CD8-positive, alpha-beta memory T cell (primary cell): ENCODE data around the gene RASIP1. TPM values are rescaled to one million over a fixed set of nuclear protein-coding genes. Genes with fewer than 3 reads are reported as not detected.
A peak's percentile ranks its signal among the peaks of the same experiment; 100 is the strongest.

Source experiments
- CTCF ChIA-PET: fragments of 350-600 bp; sonication (Branson Sonifier 250); formaldehyde crosslinking; loops from one replicate; lab custom pipeline; 2021; ENCODE audit warnings: antibody characterized with exemption; lab: Charles Lee
- POLR2A ChIA-PET: fragments of 350-600 bp; sonication (Branson Sonifier 250); formaldehyde crosslinking; loops from one replicate; lab custom pipeline; 2021; ENCODE audit warnings: antibody characterized with exemption; lab: Charles Lee
- DNase-seq, 5 donors: peaks; one replicate each; pipeline versions ENCODE4 v3.0.0 to v3.0.0-alpha.2; 2020 to 2022; ENCODE audit warnings: mixed read lengths in 1 of 5
- H3K27ac ChIP-seq: one replicate; pipeline ENCODE4 v1.7.0; 2013; ENCODE audit warnings: low read depth, mild to moderate bottlenecking, low read length, moderate library complexity
- H3K27me3 ChIP-seq: 2 replicates; pipeline ENCODE4 v1.7.0; 2013; ENCODE audit warnings: low read length, mild to moderate bottlenecking; ENCODE audit not compliant: insufficient read depth, poor library complexity, severe bottlenecking
- H3K36me3 ChIP-seq: 2 replicates; pipeline ENCODE4 v1.7.0; 2013; ENCODE audit warnings: mild to moderate bottlenecking, low read length, moderate library complexity; ENCODE audit not compliant: insufficient read depth
- H3K4me1 ChIP-seq: 2 replicates; pipeline ENCODE4 v1.7.0; 2013; ENCODE audit warnings: mild to moderate bottlenecking, low read length, moderate library complexity; ENCODE audit not compliant: insufficient read depth
- H3K4me3 ChIP-seq: 2 replicates; pipeline ENCODE4 v1.7.0; 2013; ENCODE audit warnings: mild to moderate bottlenecking, low read length
- H3K9me3 ChIP-seq: 2 replicates; pipeline ENCODE4 v1.7.0; 2013; ENCODE audit warnings: mild to moderate bottlenecking, low read length
- H3K27ac Mint-ChIP-seq, 8 donors: one replicate each; pipeline ENCODE4 v1.8.0; 2020 to 2021; ENCODE audit warnings: mixed read lengths in 8 of 8, mild to moderate bottlenecking in 6 of 8, inconsistent platforms in 3 of 8, moderate library complexity in 3 of 8
- H3K27me3 Mint-ChIP-seq, 2 donors: one replicate each; pipeline ENCODE4 v1.8.0; 2020 to 2021; ENCODE audit warnings: mixed read lengths in 2 of 2, mild to moderate bottlenecking in 1 of 2, moderate library complexity in 1 of 2
- H3K36me3 Mint-ChIP-seq, 3 donors: one replicate each; pipeline ENCODE4 v1.8.0; 2020 to 2021; ENCODE audit warnings: mixed read lengths in 3 of 3, inconsistent platforms in 1 of 3, mild to moderate bottlenecking in 1 of 3
- H3K4me1 Mint-ChIP-seq, 3 donors: one replicate each; pipeline ENCODE4 v1.8.0; 2020 to 2021; ENCODE audit warnings: mixed read lengths in 3 of 3, inconsistent platforms in 1 of 3, mild to moderate bottlenecking in 1 of 3
- H3K4me3 Mint-ChIP-seq, 7 donors: one replicate each; pipeline ENCODE4 v1.8.0; 2020 to 2021; ENCODE audit warnings: mixed read lengths in 7 of 7, mild to moderate bottlenecking in 6 of 7, moderate library complexity in 4 of 7, inconsistent platforms in 2 of 7
- H3K9me3 Mint-ChIP-seq, 5 donors: one replicate each; pipeline ENCODE4 v1.8.0; 2020 to 2022; ENCODE audit warnings: mixed read lengths in 5 of 5, mild to moderate bottlenecking in 3 of 5, moderate library complexity in 2 of 5, inconsistent platforms in 1 of 5
- polyA plus RNA-seq: library from polyadenylated mRNA; unstranded; fragments of 300-500 nt; fragmentation: Illumina TruSeq; gene quantifications from one replicate; pipeline ENCODE4 v1.2.3, GENCODE V29; 2021
- total RNA-seq, 2 experiments: library from RNA; stranded (reverse); gene quantifications; one replicate each; pipeline ENCODE4 v1.2.3, GENCODE V29; 2021

The RASIP1 gene
- total and polyA plus RNA-seq, 3 experiments from 2014 or later: 0.09 to 0.22 (median 0.20) TPM

- Histone ChIP-seq H3K27me3 (no peaks in the 10 kb centered on the region), H3K27ac (no peak overlapping the region), H3K4me1 (peaks cover 9% of the 10 kb centered on the region), H3K36me3 (no peaks in the 10 kb centered on the region), H3K9me3 (no peaks in the 10 kb centered on the region), H3K4me3 (no peak overlapping the region)
- CTCF ChIA-PET: interaction anchor here (4.7 kb wide), 1 partner anchor 33 kb away, joined by 34 read pairs; the partner anchor contains the start of gene CA11
- Mint-ChIP-seq H3K27me3 (peaks cover 0 to 1% of the 10 kb centered on the region in 2 donors), H3K9me3 (no peaks in the 10 kb centered on the region), H3K36me3 (no peaks in the 10 kb centered on the region), H3K27ac (no peak overlapping the region), H3K4me1 (peaks cover 5 to 8% (median 7%) of the 10 kb centered on the region in 3 donors), H3K4me3 (no peak overlapping the region)
- POLR2A ChIA-PET: no interaction called here
- DNase-seq: no peak
These were observed 62.2 kb downstream of the RASIP1 start for GRCh38 chr19:48678201-48678600.

- CTCF ChIA-PET: interaction anchor here (1.6 to 4.7 kb wide), 3 partner anchors 10 to 35 kb away, joined by 6 to 34 read pairs (median 6); partner anchors contain the start of gene CA11
- H3K36me3 ChIP-seq: no peaks in the 10 kb centered on the region
- Mint-ChIP-seq H3K4me3 (no peak overlapping the region), H3K27me3 (peaks cover 0 to 1% of the 10 kb centered on the region in 2 donors), H3K4me1 (peaks cover 5 to 8% (median 7%) of the 10 kb centered on the region in 3 donors), H3K36me3 (no peaks in the 10 kb centered on the region), H3K9me3 (no peaks in the 10 kb centered on the region), H3K27ac (no peak overlapping the region)
- no peak overlapping the region for H3K27ac ChIP-seq
- H3K27me3 ChIP-seq: no peaks in the 10 kb centered on the region
- DNase-seq: no peak
- POLR2A ChIA-PET: no interaction called here
- no peaks in the 10 kb centered on the region for H3K9me3 ChIP-seq
- H3K4me3 ChIP-seq: no peak overlapping the region
- H3K4me1 ChIP-seq: peaks cover 9% of the 10 kb centered on the region
These were observed 63.5 kb downstream of the RASIP1 start for GRCh38 chr19:48676887-48677286.

GRCh38 chr19:48676487-48676886, 63.9 kb downstream of the RASIP1 start:
- H3K27ac Mint-ChIP-seq: peak overlapping the region in 1 of 8 donors; percentile 79
- Histone ChIP-seq H3K4me3 (no peak overlapping the region), H3K36me3 (no peaks in the 10 kb centered on the region), H3K9me3 (no peaks in the 10 kb centered on the region), H3K27ac (no peak overlapping the region), H3K27me3 (no peaks in the 10 kb centered on the region), H3K4me1 (peaks cover 9% of the 10 kb centered on the region)
- POLR2A ChIA-PET: no interaction called here
- peaks cover 0 to 1% of the 10 kb centered on the region in 2 donors for H3K27me3 Mint-ChIP-seq
- H3K4me3 Mint-ChIP-seq: no peak overlapping the region
- peaks cover 5 to 8% (median 7%) of the 10 kb centered on the region in 3 donors for H3K4me1 Mint-ChIP-seq
- no peaks in the 10 kb centered on the region for H3K36me3 Mint-ChIP-seq
- no peak for DNase-seq
- CTCF ChIA-PET: interaction anchor here (0.9 to 4.7 kb wide), 6 partner anchors 10 to 68 kb away, joined by 3 to 34 read pairs (median 4); partner anchors contain the start of gene CA11
- no peaks in the 10 kb centered on the region for H3K9me3 Mint-ChIP-seq

- H3K27me3 Mint-ChIP-seq: peaks cover 0 to 1% of the 10 kb centered on the region in 2 donors
- H3K27ac Mint-ChIP-seq: peak overlapping the region in 4 of 8 donors; percentile 5 to 82 (median 50)
- ChIA-PET CTCF (interaction anchor here (0.6 to 4.7 kb wide), 17 partner anchors 9 to 180 kb away, joined by 3 to 34 read pairs (median 3); partner anchors contain the start of gene CA11), POLR2A (interaction anchor here (1.0 kb wide), 1 partner anchor 29 kb away, joined by 4 read pairs; the partner anchor contains the start of gene CA11)
- no peak overlapping the region for H3K4me3 Mint-ChIP-seq
- Histone ChIP-seq H3K9me3 (no peaks in the 10 kb centered on the region), H3K4me3 (no peak overlapping the region), H3K27ac (no peak overlapping the region), H3K27me3 (no peaks in the 10 kb centered on the region), H3K36me3 (no peaks in the 10 kb centered on the region), H3K4me1 (peaks cover 9% of the 10 kb centered on the region)
- peaks cover 5 to 8% (median 7%) of the 10 kb centered on the region in 3 donors for H3K4me1 Mint-ChIP-seq
- H3K9me3 Mint-ChIP-seq: no peaks in the 10 kb centered on the region
- no peaks in the 10 kb centered on the region for H3K36me3 Mint-ChIP-seq
- DNase-seq: peak; percentile 43 to 78 (median 65)
These were observed 65.2 kb downstream of the RASIP1 start for GRCh38 chr19:48674921-48675824.

GRCh38 chr19:48674216-48674809, 66.1 kb downstream of the RASIP1 start:
- peaks cover 5 to 8% (median 7%) of the 10 kb centered on the region in 3 donors for H3K4me1 Mint-ChIP-seq
- H3K27ac Mint-ChIP-seq: no peak overlapping the region
- Histone ChIP-seq H3K27me3 (no peaks in the 10 kb centered on the region), H3K36me3 (no peaks in the 10 kb centered on the region), H3K27ac (no peak overlapping the region), H3K9me3 (no peaks in the 10 kb centered on the region), H3K4me1 (peaks cover 9% of the 10 kb centered on the region), H3K4me3 (no peak overlapping the region)
- peaks cover 0 to 1% of the 10 kb centered on the region in 2 donors for H3K27me3 Mint-ChIP-seq
- ChIA-PET POLR2A (interaction anchor here (1.0 kb wide), 1 partner anchor 28 kb away, joined by 4 read pairs; the partner anchor contains the start of gene CA11), CTCF (interaction anchor here (0.6 to 4.7 kb wide), 11 partner anchors 8 to 180 kb away, joined by 3 to 34 read pairs (median 4); partner anchors contain the start of gene CA11)
- peaks cover 0 to 1% (median 0%) of the 10 kb centered on the region in 3 donors for H3K36me3 Mint-ChIP-seq
- peaks cover 0 to 2% (median 0%) of the 10 kb centered on the region in 5 donors for H3K9me3 Mint-ChIP-seq
- no peak for DNase-seq
- H3K4me3 Mint-ChIP-seq: no peak overlapping the region

GRCh38 chr19:48673436-48674100, 66.8 kb downstream of the RASIP1 start:
- H3K9me3 Mint-ChIP-seq: peaks cover 0 to 2% (median 0%) of the 10 kb centered on the region in 5 donors
- peaks cover 0 to 1% of the 10 kb centered on the region in 2 donors for H3K27me3 Mint-ChIP-seq
- H3K36me3 Mint-ChIP-seq: peaks cover 0 to 1% (median 0%) of the 10 kb centered on the region in 3 donors
- no peaks in the 10 kb centered on the region for H3K27me3 ChIP-seq
- no peak for DNase-seq
- H3K4me3 Mint-ChIP-seq: no peak overlapping the region
- ChIA-PET POLR2A (interaction anchor here (1.0 kb wide), 1 partner anchor 28 kb away, joined by 4 read pairs; the partner anchor contains the start of gene CA11), CTCF (interaction anchor here (1.1 to 4.7 kb wide), 3 partner anchors 11 to 40 kb away, joined by 3 to 34 read pairs (median 4); partner anchors contain the start of gene CA11)
- H3K4me3 ChIP-seq: no peak overlapping the region
- H3K4me1 ChIP-seq: peaks cover 9% of the 10 kb centered on the region
- H3K27ac ChIP-seq: no peak overlapping the region
- peaks cover 5 to 8% (median 7%) of the 10 kb centered on the region in 3 donors for H3K4me1 Mint-ChIP-seq
- no peaks in the 10 kb centered on the region for H3K36me3 ChIP-seq
- no peaks in the 10 kb centered on the region for H3K9me3 ChIP-seq
- no peak overlapping the region for H3K27ac Mint-ChIP-seq

- Histone ChIP-seq H3K36me3 (no peaks in the 10 kb centered on the region), H3K27ac (no peak within 1 kb of the TSS), H3K4me3 (no peak within 1 kb of the TSS), H3K9me3 (no peaks in the 10 kb centered on the region), H3K27me3 (no peaks in the 10 kb centered on the region), H3K4me1 (peaks cover 9% of the 10 kb centered on the region)
- Mint-ChIP-seq H3K4me3 (no peak within 1 kb of the TSS), H3K27ac (peak within 1 kb of the TSS in 2 of 8 donors; percentile 47), H3K4me1 (peaks cover 5 to 8% (median 7%) of the 10 kb centered on the region in 3 donors), H3K36me3 (peaks cover 0 to 1% (median 0%) of the 10 kb centered on the region in 3 donors), H3K27me3 (peaks cover 0 to 1% of the 10 kb centered on the region in 2 donors), H3K9me3 (peaks cover 0 to 2% (median 0%) of the 10 kb centered on the region in 5 donors)
- DNase-seq: no peak
- ChIA-PET POLR2A (no interaction called here), CTCF (no interaction called here)
These were observed 67.4 kb downstream of the RASIP1 start, which contains the start of gene NTN5 for GRCh38 chr19:48672994-48673393. Gene NTN5, minus strand, starts transcription at chr19:48673017. Its CDS starts 2,031 bp downstream, at chr19:48670986.
